ENCODE results near the gene RMRP. TPM values are rescaled to one million over a fixed set of nuclear protein-coding genes. Genes with fewer than 3 reads are reported as not detected.

Gene RMRP
- total RNA-seq, 4 donors from 2014 or later: 115 to 715 (median 367) TPM

- Histone ChIP-seq H3K36me3 (peaks cover 0 to 12% of the 10 kb centered on the region in 2 donors), H3K27me3 (no peaks in the 10 kb centered on the region), H3K9me3 (no peaks in the 10 kb centered on the region), H3K4me1 (peaks cover 28 to 29% of the 10 kb centered on the region in 2 donors), H3K4me3 (peak overlapping the region; percentile 79 to 85 (median 82)), H3K27ac (peak overlapping the region; percentile 92 to 97 (median 96))
- intact Hi-C loops (cut with DNase I; ENCODE audit: low total_unique reads): loop anchor here (1.0 to 10.0 kb wide), 5 partner anchors 31 to 664 kb away; partner anchors contain the start of genes CREB3, SPAG8 and TLN1
- peak; percentile 10 to 21 for ATAC-seq
- no peak for TF ChIP-seq CTCF (IDR thresholded peaks at IDR 0.05 in 4 of 5, conservative IDR thresholded peaks at IDR 0.05 in 1 of 5)
- TF ChIP-seq POLR2A (IDR thresholded peaks at IDR 0.05): no peak
- in situ Hi-C loops (cut with MboI; ENCODE audit: low sequenced_read_pairs in 4 of 4): loop anchor here in 1 of 4 donors (25.0 kb wide), 1 partner anchor 97 kb away; a partner anchor contains a TSS
- DNase-seq: peak in 1 of 2 donors; percentile 70
Measured at GRCh38 chr9:35658968-35659220, 1.1 kb upstream of the RMRP start.

- DNase-seq: peak; percentile 67 to 74
- peak within 1 kb of the TSS; percentile 79 to 85 (median 82) for H3K4me3 ChIP-seq
- peak; percentile 62 to 83 (median 77) for TF ChIP-seq CTCF (IDR thresholded peaks at IDR 0.05 in 4 of 5, conservative IDR thresholded peaks at IDR 0.05 in 1 of 5)
- peak; percentile 81 to 92 for TF ChIP-seq POLR2A (IDR thresholded peaks at IDR 0.05)
- in situ Hi-C loops (cut with MboI; ENCODE audit: low sequenced_read_pairs in 4 of 4): loop anchor here in 1 of 4 donors (25.0 kb wide), 1 partner anchor 96 kb away; a partner anchor contains a TSS
- H3K4me1 ChIP-seq: peaks cover 28 to 29% of the 10 kb centered on the region in 2 donors
- H3K36me3 ChIP-seq: peaks cover 0 to 12% of the 10 kb centered on the region in 2 donors
- intact Hi-C loops (cut with DNase I; ENCODE audit: low total_unique reads): loop anchor here (1.0 to 10.0 kb wide), 5 partner anchors 32 to 664 kb away; partner anchors contain the start of genes CREB3, SPAG8 and TLN1
- no peaks in the 10 kb centered on the region for H3K27me3 ChIP-seq
- peak; percentile 73 to 81 for ATAC-seq
- H3K9me3 ChIP-seq: no peaks in the 10 kb centered on the region
- peak within 1 kb of the TSS; percentile 92 to 97 (median 96) for H3K27ac ChIP-seq
Measured at GRCh38 chr9:35658137-35658967, 533 bp upstream of the RMRP start, which contains the start of gene CCDC107. TSS of gene CCDC107 (plus strand) at chr9:35658292. CDS start at chr9:35658380, 88 bp downstream.

- H3K4me3 ChIP-seq: peak overlapping the region; percentile 59 to 84 (median 80)
- no peak for DNase-seq
- H3K36me3 ChIP-seq: peaks cover 0 to 12% of the 10 kb centered on the region in 2 donors
- peak; percentile 6 to 10 for ATAC-seq
- in situ Hi-C loops (cut with MboI; ENCODE audit: low sequenced_read_pairs in 4 of 4): loop anchor here in 1 of 4 donors (25.0 kb wide), 1 partner anchor 95 kb away; a partner anchor contains a TSS
- H3K4me1 ChIP-seq: peaks cover 28 to 29% of the 10 kb centered on the region in 2 donors
- peak overlapping the region; percentile 92 to 97 (median 96) for H3K27ac ChIP-seq
- H3K27me3 ChIP-seq: no peaks in the 10 kb centered on the region
- intact Hi-C loops (cut with DNase I; ENCODE audit: low total_unique reads): loop anchor here (1.0 to 10.0 kb wide), 4 partner anchors 11 to 662 kb away; partner anchors contain the start of genes SPAG8 and TESK1
- no peaks in the 10 kb centered on the region for H3K9me3 ChIP-seq
- no peak for TF ChIP-seq POLR2A (IDR thresholded peaks at IDR 0.05)
- no peak for TF ChIP-seq CTCF (IDR thresholded peaks at IDR 0.05 in 4 of 5, conservative IDR thresholded peaks at IDR 0.05 in 1 of 5)
Measured at GRCh38 chr9:35656831-35657545, 831 bp downstream of the RMRP start.

- ATAC-seq (no peak), DNase-seq (no peak)
- in situ Hi-C loops (cut with MboI; ENCODE audit: low sequenced_read_pairs in 4 of 4): loop anchor here in 1 of 4 donors (25.0 kb wide), 1 partner anchor 94 kb away; a partner anchor contains a TSS
- Histone ChIP-seq H3K9me3 (no peaks in the 10 kb centered on the region), H3K4me1 (peaks cover 24 to 29% of the 10 kb centered on the region in 2 donors), H3K4me3 (no peak overlapping the region), H3K27ac (peak overlapping the region; percentile 92 to 97 (median 96)), H3K27me3 (no peaks in the 10 kb centered on the region), H3K36me3 (peaks cover 0 to 12% of the 10 kb centered on the region in 2 donors)
- TF ChIP-seq CTCF (IDR thresholded peaks at IDR 0.05 in 4 of 5, conservative IDR thresholded peaks at IDR 0.05 in 1 of 5) (no peak), POLR2A (IDR thresholded peaks at IDR 0.05) (no peak)
- intact Hi-C loops (cut with DNase I; ENCODE audit: low total_unique reads): loop anchor here (2.0 to 10.0 kb wide), 3 partner anchors 52 to 662 kb away; partner anchors contain the start of genes SPAG8 and TESK1
Measured at GRCh38 chr9:35656348-35656747, 1.5 kb downstream of the RMRP start.
